GM20000 (cell line): Measurements from ENCODE around the gene SYT12.
"Not testable (repeated sequence)": the region's sequence is repeated elsewhere in the genome, so short reads cannot be mapped to it uniquely, and the experiment has no call there.

Experiments
- DNase-seq: peaks from one replicate; pipeline ENCODE4 v3.0.0; 2012; ENCODE audit warnings: low spot score
- CTCF ChIP-seq: IDR thresholded peaks from 2 replicates; pipeline ENCODE4 v1.5.1; 2012; ENCODE audit warnings: mild to moderate bottlenecking, control low read depth; ENCODE audit errors: extremely low read depth, missing control alignments

Gene SYT12

DNA sequence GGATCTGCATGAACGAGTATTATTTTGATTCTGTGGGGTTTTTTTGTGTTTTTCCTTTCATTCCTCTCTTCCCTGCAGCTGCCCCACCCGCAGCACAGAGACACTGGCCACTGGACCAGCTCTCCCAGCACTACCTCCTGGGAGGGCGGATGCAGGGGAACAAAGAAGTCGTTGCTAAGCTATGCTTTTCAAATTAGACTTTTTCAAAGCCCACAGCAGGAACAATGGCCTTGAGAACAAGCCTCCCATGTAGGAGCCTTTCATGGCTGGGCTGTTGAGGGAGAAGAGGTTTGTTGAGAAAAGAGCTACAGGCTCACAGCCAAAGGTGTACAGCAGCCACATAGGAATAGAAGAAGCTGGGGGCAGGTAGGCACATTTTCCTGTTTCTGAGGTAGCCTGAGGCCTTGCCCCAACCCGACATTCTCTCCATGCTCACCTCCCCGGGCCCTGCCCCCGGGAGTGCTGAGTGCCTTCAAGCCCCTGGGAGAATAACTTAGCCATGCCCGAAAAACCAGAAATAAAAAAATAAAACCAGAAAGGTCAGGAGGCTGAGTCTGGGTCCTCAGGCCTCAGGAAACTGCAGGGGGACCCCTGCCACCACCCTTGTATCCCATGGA is 20.5 kb upstream of the SYT12 start:
- DNase-seq, result no peak
- TF ChIP-seq CTCF, result no peak

DNA sequence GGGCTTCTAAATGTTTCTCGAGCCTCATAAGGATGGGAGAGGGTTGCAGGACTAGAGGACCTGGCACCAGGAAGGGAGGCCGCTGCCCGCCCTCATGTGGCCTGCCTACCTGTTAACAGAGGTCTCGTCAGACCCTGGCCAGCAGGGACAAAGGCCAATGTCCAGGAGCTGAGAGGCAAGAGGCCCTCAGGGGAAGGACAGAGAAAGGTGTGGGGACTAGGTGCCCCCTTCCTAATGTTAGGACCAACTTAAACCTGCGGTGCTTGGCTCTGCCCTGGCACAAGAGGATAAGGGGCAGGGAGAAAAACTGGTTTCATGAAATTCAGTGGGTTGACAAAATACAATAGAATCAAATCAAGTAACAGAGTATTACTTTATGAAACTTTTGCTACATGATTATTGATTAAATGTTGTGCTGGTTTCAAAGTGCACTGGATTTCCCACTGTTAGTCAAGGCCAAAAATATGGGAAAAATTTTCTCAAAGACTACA is 20.0 kb upstream of the SYT12 start:
- no peak for DNase-seq
- TF ChIP-seq CTCF, result no peak

DNA sequence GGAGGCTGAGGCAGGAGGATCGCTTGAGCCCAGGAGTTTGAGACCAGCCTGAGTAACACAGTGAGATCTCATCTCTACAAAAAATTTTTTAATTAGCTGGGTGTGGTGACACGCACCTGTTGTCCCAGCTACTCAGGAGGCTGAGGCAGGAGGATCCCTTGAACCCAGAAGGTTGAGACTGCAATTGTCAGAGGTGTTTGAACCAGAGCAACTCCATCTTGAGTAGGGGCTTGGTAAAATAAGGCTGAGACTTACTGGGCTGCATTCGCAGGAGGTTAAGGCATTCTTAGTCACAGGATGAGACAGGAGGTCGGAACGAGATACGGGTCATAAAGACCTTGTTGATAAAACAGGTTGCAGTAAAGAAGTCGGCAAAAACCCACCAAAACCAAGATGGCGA is 17.7 kb upstream of the SYT12 start:
- not testable (repeated sequence) for DNase-seq

DNA sequence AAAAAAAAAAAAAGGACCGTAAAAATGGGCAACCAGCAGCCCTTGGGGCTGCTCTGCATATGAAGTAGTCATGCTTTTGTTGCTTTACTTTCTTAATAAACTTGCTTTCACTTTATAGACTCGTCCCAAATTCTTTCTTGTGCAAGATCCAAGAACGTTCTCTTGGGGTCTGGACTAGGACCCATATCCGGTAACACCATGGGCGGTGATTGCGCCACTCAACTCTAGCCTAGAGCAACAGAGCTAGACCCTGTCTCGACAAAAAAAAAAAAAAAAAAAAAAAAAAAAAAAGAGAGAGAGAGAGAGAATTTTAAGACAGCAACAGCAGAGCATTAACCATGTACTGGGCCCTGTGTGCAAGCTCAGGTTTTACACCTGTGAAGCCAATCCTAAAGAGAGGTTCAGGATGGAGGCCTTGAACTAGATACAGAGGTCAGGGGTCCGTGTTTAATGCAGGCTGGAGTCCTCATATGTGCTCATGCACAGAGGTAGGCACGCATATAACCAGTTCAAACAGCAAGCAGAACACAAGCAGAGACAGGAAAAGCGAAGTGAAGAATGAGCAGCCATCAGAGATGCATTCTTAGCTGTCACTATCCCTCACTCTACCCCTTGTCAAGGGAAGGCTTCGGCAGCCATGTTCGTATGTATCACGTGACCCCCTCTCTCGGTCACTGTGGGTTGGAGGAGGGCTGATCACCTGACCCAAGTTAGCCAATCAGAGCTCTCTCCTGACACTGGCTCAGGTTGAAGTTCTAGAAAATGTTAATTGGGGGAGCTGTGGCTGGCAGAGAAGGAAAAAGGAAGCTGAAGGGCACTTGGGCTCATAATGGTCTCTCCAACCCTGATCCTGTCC is 16.7 kb upstream of the SYT12 start:
- no peak for DNase-seq
- no peak for TF ChIP-seq CTCF

DNA sequence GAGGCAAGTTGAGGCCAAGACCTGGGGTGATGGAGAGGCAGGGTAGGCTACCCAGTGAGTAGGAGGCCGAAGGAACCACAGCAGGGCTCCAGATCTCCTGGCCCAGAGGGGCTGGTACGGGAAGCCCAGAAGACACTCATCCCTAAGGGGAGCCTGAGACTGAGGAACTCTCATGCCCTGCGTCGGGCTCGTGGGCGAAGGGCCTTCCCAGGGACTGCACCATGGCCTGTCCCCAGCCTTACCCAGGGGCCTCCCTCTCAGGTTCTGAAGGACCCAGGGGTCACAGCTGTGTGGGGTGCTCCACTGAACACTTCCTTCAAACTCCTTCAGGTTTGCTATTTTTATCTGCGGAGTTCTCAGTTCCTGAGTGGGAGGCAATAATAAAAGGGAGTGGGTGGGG is 15.8 kb upstream of the SYT12 start:
- TF ChIP-seq CTCF, result no peak
- no peak for DNase-seq

DNA sequence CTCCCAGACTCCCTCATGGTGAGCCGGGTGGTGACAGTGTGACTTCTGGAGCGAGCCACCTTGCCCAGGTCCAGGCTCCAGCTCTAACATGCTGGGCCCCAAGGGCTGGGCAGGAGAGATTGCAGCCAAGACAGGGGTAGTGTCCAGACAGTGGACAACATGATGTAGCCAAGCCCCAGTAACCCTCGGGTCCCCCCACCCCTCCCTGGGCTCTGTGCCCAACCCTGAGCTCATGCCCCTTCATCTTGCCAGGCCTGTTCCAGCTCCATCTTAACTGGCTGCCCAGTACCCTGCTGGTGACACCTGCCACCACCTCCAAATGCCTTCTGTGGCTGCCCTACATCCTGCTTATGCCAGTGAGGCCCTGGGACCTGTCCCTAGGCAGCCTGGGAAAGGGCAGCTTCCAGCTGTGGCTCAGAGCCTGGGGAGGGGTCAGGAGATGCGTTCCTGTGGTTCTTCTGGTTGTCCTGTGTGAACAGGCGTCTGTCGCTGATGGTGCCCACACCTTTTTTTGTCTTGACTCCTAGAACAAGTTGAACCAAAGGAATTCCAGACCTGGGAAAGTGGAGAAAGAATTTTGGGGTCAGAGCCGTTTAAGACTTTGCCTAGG is 12.5 kb upstream of the SYT12 start:
- DNase-seq, result no peak

GRCh38 chr11:67013511-67014045 is 9.4 kb upstream of the SYT12 start:
- TF ChIP-seq CTCF, result no peak
- no peak for DNase-seq

More for the DNA sequence above, 12.5 kb upstream of the SYT12 start:
- no peak for TF ChIP-seq CTCF
